K562 (cell line): ENCODE results near the gene MARCHF3. TPM values are rescaled to one million over a fixed set of nuclear protein-coding genes. Genes with fewer than 3 reads are reported as not detected.

Experiments used
- BCLAF1 ChIP-seq, 2 experiments: fragments of 450-650 bp in 1 of 2; IDR thresholded peaks; 2 replicates each; pipeline ENCODE4 v1.6.1; 2011 to 2017; ENCODE audit warnings: low read depth in 2 of 2, antibody characterized with exemption in 1 of 2, borderline replicate concordance in 1 of 2, low read length in 1 of 2, mild to moderate bottlenecking in 1 of 2, mixed read lengths in 1 of 2; ENCODE audit not compliant: control insufficient read depth in 1 of 2
- CBX1 ChIP-seq: sonication (generic); IDR thresholded peaks from 2 replicates; pipeline ENCODE4 v1.6.1; 2016; ENCODE audit warnings: antibody characterized with exemption, low read depth, mild to moderate bottlenecking
- DIDO1 ChIP-seq: fragments of 450-650 bp; IDR thresholded peaks from 2 replicates; pipeline ENCODE4 v1.6.1; 2016; ENCODE audit warnings: low read depth, missing biosample characterization, missing genetic modification characterization
- EP400 ChIP-seq: fragments of 450-650 bp; IDR thresholded peaks from 2 replicates; pipeline ENCODE4 v1.6.1; 2017; ENCODE audit warnings: antibody characterized with exemption, mild to moderate bottlenecking, moderate library complexity
- MNT ChIP-seq, 2 experiments: fragments of 450-650 bp; conservative IDR thresholded peaks; 2 replicates each; pipeline ENCODE4 v1.6.1; 2017; ENCODE audit warnings: mild to moderate bottlenecking in 2 of 2, moderate library complexity in 2 of 2
- RAD21 ChIP-seq, 2 experiments: fragments of 250-450 bp in 1 of 2; fragments of 450-650 bp in 1 of 2; sonication (Bioruptor Pico) in 1 of 2; formaldehyde crosslinking in 1 of 2; IDR thresholded peaks in 1 of 2; conservative IDR thresholded peaks in 1 of 2; 2 replicates each; pipeline versions ENCODE4 v1.4.0 to v1.8.0; 2020 to 2022; ENCODE audit warnings: mild to moderate bottlenecking in 2 of 2, moderate library complexity in 1 of 2
- RFX1 ChIP-seq: fragments of 450-650 bp; IDR thresholded peaks from 2 replicates; pipeline ENCODE4 v1.6.1; 2016; ENCODE audit warnings: mild to moderate bottlenecking, moderate library complexity
- RFX5 ChIP-seq: IDR thresholded peaks from 2 replicates; pipeline ENCODE4 v1.6.1; 2011; ENCODE audit warnings: low read depth, mild to moderate bottlenecking, improper control_type of control experiment, low read length
- RREB1 ChIP-seq: fragments of 250-450 bp; sonication (Bioruptor Pico); IDR thresholded peaks from 2 replicates; pipeline ENCODE4 v1.4.0; 2020
- SP2 ChIP-seq: IDR thresholded peaks from 2 replicates; pipeline ENCODE4 v1.6.1; 2011; ENCODE audit warnings: mild to moderate bottlenecking, low read depth, low read length, moderate library complexity; ENCODE audit not compliant: poor library complexity, severe bottlenecking; ENCODE audit errors: extremely low read depth
- TCFL5 ChIP-seq: fragments of 250-450 bp; sonication (Bioruptor Pico); conservative IDR thresholded peaks from 2 replicates; pipeline ENCODE4 v1.6.1; 2021; ENCODE audit warnings: mild to moderate bottlenecking, moderate library complexity, matching md5 sums
- THRA ChIP-seq: fragments of 450-650 bp; IDR thresholded peaks from 2 replicates; pipeline ENCODE4 v1.6.1; 2017; ENCODE audit warnings: mild to moderate bottlenecking, moderate library complexity
- TOE1 ChIP-seq, 2 experiments: fragments of 450-650 bp in 1 of 2; sonication (generic) in 1 of 2; formaldehyde crosslinking in 1 of 2; IDR thresholded peaks; 2 replicates each; pipeline versions ENCODE4 v1.7.1 to v1.8.0; 2016 to 2022; ENCODE audit warnings: borderline replicate concordance in 2 of 2, mild to moderate bottlenecking in 2 of 2, antibody characterized with exemption in 1 of 2, inconsistent platforms in 1 of 2, low read depth in 1 of 2, missing genetic modification reagents in 1 of 2, moderate library complexity in 1 of 2
- ZNF507 ChIP-seq: conservative IDR thresholded peaks from 2 replicates; pipeline ENCODE4 v1.6.1; 2017; ENCODE audit warnings: missing genetic modification characterization, missing compliant biosample characterization
- polyA plus RNA-seq, 8 experiments: library from polyadenylated mRNA; depleted of rRNA in 4 of 8; stranded (reverse) in 5 of 8; unstranded in 3 of 8; fragments of >200 nt; fragmentation: Nextera tagmentation in 2 of 8; fragmentation: Illumina TruSeq in 1 of 8; extraction: Ambion mirVana in 2 of 8; extraction: Trizol in 1 of 8; gene quantifications; 2 replicates each; pipeline versions ENCODE4 v1.2.1 to v1.2.3, GENCODE V29; 2011 to 2014; ENCODE audit warnings: inconsistent platforms in 1 of 8, missing spikeins in 1 of 8
- total RNA-seq, 7 experiments: library from RNA; depleted of rRNA in 6 of 7; stranded (reverse); fragments of >200 nt in 6 of 7; fragmentation: Illumina TruSeq in 2 of 7; extraction: Trizol in 2 of 7; gene quantifications; 2 replicates each; pipeline versions ENCODE4 v1.2.1 to v1.2.3, GENCODE V29; 2011 to 2021; ENCODE audit warnings: low replicate concordance in 1 of 7

Gene MARCHF3
- total and polyA plus RNA-seq, 9 of the 15 experiments (the other 6 are each of a cell fraction or from before 2014, with no cell fraction given): 5.6 to 37.4 (median 16.5) TPM

GRCh38 chr5:126971455-126972031 lies 58.8 kb downstream of the MARCHF3 start (continued):
- TF ChIP-seq MNT (conservative IDR thresholded peaks at IDR 0.05) (peak in 1 of 2 experiments; percentile 59; a peak in 2 of 4 replicates), BCLAF1 (IDR thresholded peaks at IDR 0.05; ENCODE audit: borderline replicate concordance in 1 of 2, control insufficient read depth in 1 of 2, low read depth in 2 of 2, low read length in 1 of 2) (no peak), TOE1 (IDR thresholded peaks at IDR 0.05; ENCODE audit: borderline replicate concordance) (0 out of 2 replicates have a peak, but pooled peaks have one; percentile 51), TOE1 (CRISPR knock-in tag; IDR thresholded peaks at IDR 0.05; ENCODE audit: borderline replicate concordance, low read depth) (no peak), RFX1 (no peak), SP2 (no peak), ZNF507 (no peak), EP400 (no peak), TCFL5 (CRISPR knock-in tag) (no peak), RFX5 (no peak), CBX1 (no peak), RREB1 (CRISPR knock-in tag) (no peak), DIDO1 (no peak), THRA (no peak), RAD21 (CRISPR knock-in tag; conservative IDR thresholded peaks at IDR 0.05 in 1 of 2, IDR thresholded peaks at IDR 0.05 in 1 of 2) (peak in 1 of 2 experiments; percentile 32; a peak in 2 of 4 replicates)
